IPS DF 6.9 (cell line): ENCODE results near the gene NRDE2.
"Not testable (repeated sequence)": the region's sequence is repeated elsewhere in the genome, so short reads cannot be mapped to it uniquely, and the experiment has no call there.

Experiments used
- DNase-seq: peaks from one replicate; pipeline ENCODE4 v3.0.0-alpha.2; 2013; ENCODE audit warnings: low read depth, low spot score
- H3K27ac ChIP-seq: one replicate; pipeline ENCODE4 v1.5.1; 2013; ENCODE audit warnings: low read length, control low read depth
- H3K27me3 ChIP-seq: 2 replicates; pipeline ENCODE4 v1.6.1; 2013; ENCODE audit warnings: mild to moderate bottlenecking, low read length; ENCODE audit not compliant: control insufficient read depth, insufficient read depth
- H3K36me3 ChIP-seq: 2 replicates; pipeline ENCODE4 v1.6.1; 2013; ENCODE audit warnings: low read length; ENCODE audit not compliant: control insufficient read depth, insufficient read depth
- H3K4me1 ChIP-seq: 2 replicates; pipeline ENCODE4 v1.6.1; 2013; ENCODE audit warnings: low read length; ENCODE audit not compliant: control insufficient read depth, insufficient read depth
- H3K4me3 ChIP-seq: 2 replicates; pipeline ENCODE4 v1.5.1; 2013; ENCODE audit warnings: mild to moderate bottlenecking, low read length
- H3K9me3 ChIP-seq: 2 replicates; pipeline ENCODE4 v1.6.1; 2013; ENCODE audit warnings: low read length, inconsistent platforms; ENCODE audit not compliant: control insufficient read depth, insufficient read depth
- whole genome bisulfite sequencing: extraction: QIAGEN DNeasy Blood & Tissue Kit; methylation state at CpG from one replicate; pipeline ENCODE4 v1.1.7; 2013; ENCODE audit warnings: mixed read lengths, missing lambda C conversion rate; ENCODE audit not compliant: insufficient read length, insufficient coverage; 5-methylcytosine and 5-hydroxymethylcytosine counted together

The NRDE2 gene

GRCh38 chr14:90247441-90247840 lies 84.3 kb downstream of the NRDE2 start:
- H3K36me3 ChIP-seq, H3K27me3 ChIP-seq, H3K27ac ChIP-seq, H3K4me1 ChIP-seq, DNase-seq, H3K9me3 ChIP-seq, H3K4me3 ChIP-seq: not testable (repeated sequence)
- WGBS, result no CpG with 5 or more reads among the region's 10 CpGs

DNA sequence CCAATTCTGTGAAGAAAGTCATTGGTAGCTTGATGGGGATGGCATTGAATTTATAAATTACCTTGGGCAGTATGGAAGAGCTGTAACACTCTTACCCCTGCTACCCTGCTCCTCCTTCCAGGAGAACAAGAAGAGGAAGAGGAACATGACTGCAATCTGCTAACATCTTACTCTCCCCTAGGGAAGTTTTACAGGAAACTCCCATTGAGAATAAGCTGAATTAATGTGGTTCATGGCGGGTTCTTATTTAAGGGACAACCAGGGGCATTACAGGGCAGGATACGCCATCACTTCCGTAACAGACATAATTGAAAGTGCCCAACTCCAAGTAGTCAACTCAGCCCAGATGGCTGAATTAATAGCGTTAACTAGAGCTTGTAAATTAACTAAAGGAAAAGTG lies 84.8 kb downstream of the NRDE2 start:
- no peak overlapping the region for H3K27ac ChIP-seq
- H3K9me3 ChIP-seq, result no peaks in the 10 kb centered on the region
- no peaks in the 10 kb centered on the region for H3K4me1 ChIP-seq
- H3K27me3 ChIP-seq, result no peaks in the 10 kb centered on the region
- no peak overlapping the region for H3K4me3 ChIP-seq
- no peak for DNase-seq
- no CpG with 5 or more reads among the region's 4 CpGs for WGBS
- no peaks in the 10 kb centered on the region for H3K36me3 ChIP-seq

DNA sequence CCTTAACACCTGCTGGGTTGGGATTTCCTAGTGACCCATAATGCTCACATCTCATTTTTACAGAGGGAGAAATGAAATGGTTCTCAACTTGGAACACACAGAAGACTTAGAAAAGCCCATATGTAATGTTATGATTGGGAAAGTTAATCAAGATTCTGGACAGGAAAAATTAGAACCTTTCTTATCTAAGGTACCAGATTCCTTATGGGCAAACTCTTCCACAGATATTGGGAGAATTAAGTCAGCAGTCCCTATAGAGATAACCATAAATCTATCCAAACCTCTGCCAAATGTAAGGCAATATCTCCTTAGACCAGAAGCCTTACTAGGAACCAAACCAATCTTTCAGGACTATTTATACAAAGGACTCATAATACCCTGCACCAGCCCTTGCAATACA lies 89.3 kb downstream of the NRDE2 start:
- Histone ChIP-seq H3K4me3 (no peak overlapping the region), H3K36me3 (no peaks in the 10 kb centered on the region), H3K4me1 (no peaks in the 10 kb centered on the region), H3K9me3 (peaks cover 3% of the 10 kb centered on the region; the same call in 1 of the 2 replicates), H3K27ac (no peak overlapping the region), H3K27me3 (no peaks in the 10 kb centered on the region)
- no peak for DNase-seq

GRCh38 chr14:90239139-90239538 lies 92.6 kb downstream of the NRDE2 start:
- no peak for DNase-seq
- no CpG with 5 or more reads among the region's 3 CpGs for WGBS
- Histone ChIP-seq H3K4me1 (no peaks in the 10 kb centered on the region), H3K4me3 (no peak overlapping the region), H3K9me3 (peaks cover 3% of the 10 kb centered on the region; the same call in 1 of the 2 replicates), H3K36me3 (no peaks in the 10 kb centered on the region), H3K27ac (no peak overlapping the region), H3K27me3 (peaks cover 4% of the 10 kb centered on the region; the same call in 1 of the 2 replicates)

- peaks cover 4% of the 10 kb centered on the region; the same call in 1 of the 2 replicates for H3K27me3 ChIP-seq
- peaks cover 3% of the 10 kb centered on the region; the same call in 1 of the 2 replicates for H3K9me3 ChIP-seq
- H3K4me1 ChIP-seq, result no peaks in the 10 kb centered on the region
- WGBS, result no CpG with 5 or more reads among the region's 25 CpGs
- no peak overlapping the region for H3K4me3 ChIP-seq
- no peak overlapping the region for H3K27ac ChIP-seq
- DNase-seq, result peak; percentile 47
- no peaks in the 10 kb centered on the region for H3K36me3 ChIP-seq
Measured at GRCh38 chr14:90235179-90235976, 96.4 kb downstream of the NRDE2 start.

- not testable (repeated sequence) for H3K9me3 ChIP-seq, H3K4me3 ChIP-seq, H3K27me3 ChIP-seq, H3K36me3 ChIP-seq, H3K27ac ChIP-seq, DNase-seq, H3K4me1 ChIP-seq
- WGBS, result no CpG with 5 or more reads among the region's 1 CpG
Measured at GRCh38 chr14:90229942-90230341, 101.8 kb downstream of the NRDE2 start.

DNA sequence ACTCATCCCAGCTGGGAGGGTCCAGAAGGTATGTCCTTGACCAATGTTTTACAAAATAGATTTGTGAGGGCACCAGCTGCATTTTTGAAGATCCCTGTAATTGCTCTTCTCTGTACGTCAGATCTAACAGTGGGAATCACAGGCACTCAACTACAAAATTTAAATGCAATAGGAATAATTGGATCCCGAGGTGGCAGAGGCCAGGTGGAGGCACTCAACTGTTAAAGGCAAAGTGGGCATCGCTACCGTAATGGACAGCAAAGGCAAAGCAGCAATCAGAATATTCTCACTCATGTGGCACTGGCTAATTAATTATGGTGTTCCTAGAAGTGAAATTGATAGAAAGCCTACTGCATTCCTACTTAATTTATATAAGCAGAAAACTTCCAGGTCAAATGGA lies 103.3 kb downstream of the NRDE2 start:
- Histone ChIP-seq H3K9me3 (no peaks in the 10 kb centered on the region), H3K4me1 (no peaks in the 10 kb centered on the region), H3K36me3 (no peaks in the 10 kb centered on the region), H3K4me3 (no peak overlapping the region), H3K27me3 (no peaks in the 10 kb centered on the region), H3K27ac (no peak overlapping the region)
- DNase-seq, result no peak
- no CpG with 5 or more reads among the region's 4 CpGs for WGBS
